ENCODE results near the gene LONP2. TPM values are rescaled to one million over a fixed set of nuclear protein-coding genes. Genes with fewer than 3 reads are reported as not detected.

Gene LONP2
- total and polyA plus RNA-seq, 9 of the 15 experiments (the other 6 are each of a cell fraction or from before 2014, with no cell fraction given) = 8.1 to 41.2 (median 25.6) TPM

DNA sequence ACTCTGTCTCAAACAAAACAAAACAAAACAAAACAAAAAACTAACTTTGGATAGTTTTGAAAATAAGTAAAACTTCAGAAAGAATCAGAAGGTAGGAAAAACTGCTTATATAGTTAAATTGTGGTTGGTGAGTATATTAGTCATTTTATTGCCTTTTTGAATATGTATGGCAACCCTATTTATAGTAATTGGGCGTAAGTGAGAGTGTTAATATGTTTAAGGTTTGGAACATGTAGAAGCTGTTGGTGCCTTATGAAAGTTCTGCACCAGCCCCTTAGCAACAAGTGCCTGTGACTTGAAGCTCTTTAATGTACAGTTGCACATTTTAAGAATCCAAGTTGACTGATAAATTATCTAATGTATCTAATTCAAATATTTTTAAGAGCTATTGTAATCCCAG, 50.6 kb downstream of the LONP2 start (continued):
- TF ChIP-seq SMC3 (conservative IDR thresholded peaks at IDR 0.05; ENCODE audit: insufficient read depth, low read depth, low read length) (no peak), FOXP1 (CRISPR knock-in tag; IDR thresholded peaks at IDR 0.05) (no peak), DNMT1 (IDR thresholded peaks at IDR 0.05) (no peak), RBFOX2 (IDR thresholded peaks at IDR 0.05; ENCODE audit: low read depth, low read length) (no peak)
- TF ChIP-seq, protein P1, sequence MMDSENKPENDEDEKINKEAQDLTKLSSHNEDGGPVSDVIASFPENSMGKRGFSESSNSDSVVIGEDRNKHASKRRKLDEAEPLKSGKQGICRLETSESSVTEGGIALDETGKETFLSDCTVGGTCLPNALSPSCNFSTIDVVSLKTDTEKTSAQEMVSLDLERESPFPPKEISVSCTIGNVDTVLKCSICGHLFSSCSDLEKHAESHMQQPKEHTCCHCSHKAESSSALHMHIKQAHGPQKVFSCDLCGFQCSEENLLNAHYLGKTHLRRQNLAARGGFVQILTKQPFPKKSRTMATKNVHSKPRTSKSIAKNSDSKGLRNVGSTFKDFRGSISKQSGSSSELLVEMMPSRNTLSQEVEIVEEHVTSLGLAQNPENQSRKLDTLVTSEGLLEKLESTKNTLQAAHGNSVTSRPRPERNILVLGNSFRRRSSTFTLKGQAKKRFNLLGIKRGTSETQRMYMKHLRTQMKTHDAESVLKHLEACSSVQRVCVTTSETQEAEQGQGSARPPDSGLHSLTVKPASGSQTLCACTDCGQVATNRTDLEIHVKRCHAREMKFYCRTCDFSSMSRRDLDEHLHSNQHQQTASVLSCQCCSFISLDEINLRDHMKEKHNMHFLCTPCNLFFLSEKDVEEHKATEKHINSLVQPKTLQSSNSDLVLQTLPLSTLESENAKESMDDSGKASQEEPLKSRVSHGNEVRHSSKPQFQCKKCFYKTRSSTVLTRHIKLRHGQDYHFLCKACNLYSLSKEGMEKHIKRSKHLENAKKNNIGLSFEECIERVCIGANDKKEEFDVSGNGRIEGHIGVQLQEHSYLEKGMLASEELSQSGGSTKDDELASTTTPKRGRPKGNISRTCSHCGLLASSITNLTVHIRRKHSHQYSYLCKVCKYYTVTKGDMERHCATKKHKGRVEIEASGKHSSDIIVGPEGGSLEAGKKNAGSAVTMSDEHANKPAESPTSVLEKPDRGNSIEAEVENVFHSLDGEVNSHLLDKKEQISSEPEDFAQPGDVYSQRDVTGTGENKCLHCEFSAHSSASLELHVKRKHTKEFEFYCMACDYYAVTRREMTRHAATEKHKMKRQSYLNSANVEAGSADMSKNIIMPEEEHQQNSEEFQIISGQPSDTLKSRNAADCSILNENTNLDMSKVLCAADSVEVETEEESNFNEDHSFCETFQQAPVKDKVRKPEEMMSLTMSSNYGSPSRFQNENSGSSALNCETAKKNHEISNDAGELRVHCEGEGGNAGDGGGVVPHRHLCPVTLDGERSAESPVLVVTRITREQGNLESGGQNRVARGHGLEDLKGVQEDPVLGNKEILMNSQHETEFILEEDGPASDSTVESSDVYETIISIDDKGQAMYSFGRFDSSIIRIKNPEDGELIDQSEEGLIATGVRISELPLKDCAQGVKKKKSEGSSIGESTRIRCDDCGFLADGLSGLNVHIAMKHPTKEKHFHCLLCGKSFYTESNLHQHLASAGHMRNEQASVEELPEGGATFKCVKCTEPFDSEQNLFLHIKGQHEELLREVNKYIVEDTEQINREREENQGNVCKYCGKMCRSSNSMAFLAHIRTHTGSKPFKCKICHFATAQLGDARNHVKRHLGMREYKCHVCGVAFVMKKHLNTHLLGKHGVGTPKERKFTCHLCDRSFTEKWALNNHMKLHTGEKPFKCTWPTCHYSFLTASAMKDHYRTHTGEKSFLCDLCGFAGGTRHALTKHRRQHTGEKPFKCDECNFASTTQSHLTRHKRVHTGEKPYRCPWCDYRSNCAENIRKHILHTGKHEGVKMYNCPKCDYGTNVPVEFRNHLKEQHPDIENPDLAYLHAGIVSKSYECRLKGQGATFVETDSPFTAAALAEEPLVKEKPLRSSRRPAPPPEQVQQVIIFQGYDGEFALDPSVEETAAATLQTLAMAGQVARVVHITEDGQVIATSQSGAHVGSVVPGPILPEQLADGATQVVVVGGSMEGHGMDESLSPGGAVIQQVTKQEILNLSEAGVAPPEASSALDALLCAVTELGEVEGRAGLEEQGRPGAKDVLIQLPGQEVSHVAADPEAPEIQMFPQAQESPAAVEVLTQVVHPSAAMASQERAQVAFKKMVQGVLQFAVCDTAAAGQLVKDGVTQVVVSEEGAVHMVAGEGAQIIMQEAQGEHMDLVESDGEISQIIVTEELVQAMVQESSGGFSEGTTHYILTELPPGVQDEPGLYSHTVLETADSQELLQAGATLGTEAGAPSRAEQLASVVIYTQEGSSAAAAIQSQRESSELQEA (IDR thresholded peaks at IDR 0.05; ENCODE audit: low read depth) = no peak
